GM12873 (cell line): Measurements from ENCODE around the gene LRRIQ4.

Source experiments
- CTCF ChIP-seq: IDR thresholded peaks from 2 replicates; pipeline ENCODE4 v1.5.1; 2012; ENCODE audit warnings: low read depth, mild to moderate bottlenecking, moderate library complexity, low read length, control low read depth; ENCODE audit not compliant: insufficient read depth; ENCODE audit errors: missing control alignments

LRRIQ4 gene

GRCh38 chr3:169846458-169847193, 34.0 kb downstream of the LRRIQ4 start:
- no peak for TF ChIP-seq CTCF

DNA sequence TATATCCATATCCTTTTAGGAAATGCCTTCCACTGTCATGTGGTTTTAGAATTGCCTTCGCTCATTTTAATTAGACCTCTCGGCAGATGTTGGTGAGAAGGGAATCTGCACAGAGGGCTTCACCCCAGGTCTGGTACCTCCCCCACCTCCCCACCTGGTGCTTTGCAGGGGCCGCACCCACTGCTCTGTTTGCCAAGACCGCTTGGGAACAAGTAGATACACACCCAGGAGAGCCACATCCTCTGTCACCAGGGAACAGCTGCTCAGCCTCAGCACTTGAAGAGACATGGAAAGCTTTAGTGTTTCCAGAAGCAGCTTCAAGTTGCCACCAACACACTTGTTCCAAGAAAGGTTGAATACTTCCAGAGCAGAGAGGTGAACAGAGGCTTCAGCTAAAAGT, 35.2 kb downstream of the LRRIQ4 start:
- TF ChIP-seq CTCF, result no peak

- no peak for TF ChIP-seq CTCF
These were observed 36.1 kb downstream of the LRRIQ4 start for GRCh38 chr3:169848741-169849140.

GRCh38 chr3:169850618-169851017, 37.9 kb downstream of the LRRIQ4 start:
- TF ChIP-seq CTCF, result no peak

GRCh38 chr3:169855514-169855913, 42.8 kb downstream of the LRRIQ4 start:
- TF ChIP-seq CTCF, result no peak

GRCh38 chr3:169857811-169858210, 45.1 kb downstream of the LRRIQ4 start:
- no peak for TF ChIP-seq CTCF

GRCh38 chr3:169861871-169862270, 49.2 kb downstream of the LRRIQ4 start:
- TF ChIP-seq CTCF, result no peak
